AG04449 (cell line): ENCODE results near the gene PLTP.
"Not testable (repeated sequence)": the region's sequence is repeated elsewhere in the genome, so short reads cannot be mapped to it uniquely, and the experiment has no call there.

Source experiments
- CTCF ChIA-PET: fragments of 350-600 bp; formaldehyde crosslinking; extraction: SDS; loops from one replicate; lab custom pipeline; 2021; ENCODE audit warnings: antibody characterized with exemption; lab: Yijun Ruan, JAX
- POLR2A ChIA-PET: fragments of 400-600, 350-600 bp; formaldehyde crosslinking; extraction: SDS; loops from one replicate; lab custom pipeline; 2020; ENCODE audit warnings: antibody characterized with exemption, inconsistent platforms; lab: Yijun Ruan, JAX
- DNase-seq: peaks from one replicate; pipeline ENCODE4 v3.0.0-alpha.2; 2010; ENCODE audit warnings: low read depth, low spot score
- H3K4me3 ChIP-seq: 2 replicates; pipeline ENCODE4 v1.5.1; 2011; ENCODE audit warnings: low read depth, mild to moderate bottlenecking, control low read depth, low read length
- CTCF ChIP-seq: IDR thresholded peaks from one replicate; pipeline ENCODE4 v1.5.1; 2011; ENCODE audit warnings: mild to moderate bottlenecking, moderate library complexity, low read length, control low read depth, inconsistent platforms; ENCODE audit not compliant: insufficient read depth; ENCODE audit errors: missing control alignments

PLTP gene

GRCh38 chr20:45905505-45906079 is 6.4 kb downstream of the PLTP start:
- ChIA-PET POLR2A (interaction anchor here (0.7 to 1.5 kb wide), 5 partner anchors 9 to 28 kb away, joined by 3 to 5 read pairs (median 4); partner anchors contain the start of genes CTSA and NEURL2), CTCF (interaction anchor here (0.8 to 1.9 kb wide), 5 partner anchors 8 to 82 kb away, joined by 3 to 14 read pairs (median 5); partner anchors contain the start of genes CTSA and NEURL2)
- TF ChIP-seq CTCF: no peak
- DNase-seq: peak; percentile 34
- H3K4me3 ChIP-seq: no peak overlapping the region

GRCh38 chr20:45904583-45905504 is 7.1 kb downstream of the PLTP start:
- POLR2A ChIA-PET: interaction anchor here (0.6 to 1.5 kb wide), 5 partner anchors 8 to 35 kb away, joined by 3 to 5 read pairs (median 3); partner anchors contain the start of genes CTSA and NEURL2
- CTCF ChIA-PET: interaction anchor here (0.6 to 1.9 kb wide), 6 partner anchors 8 to 498 kb away, joined by 3 to 14 read pairs (median 4); partner anchors contain the start of genes CTSA and NEURL2
- no peak overlapping the region for H3K4me3 ChIP-seq
- no peak for TF ChIP-seq CTCF
- no peak for DNase-seq

- POLR2A ChIA-PET: interaction anchor here (1.0 to 2.0 kb wide), 2 partner anchors 9 to 32 kb away, joined by 4 to 7 read pairs; partner anchors contain the start of gene PCIF1
- CTCF ChIA-PET: interaction anchor here (1.0 to 1.1 kb wide), 2 partner anchors 11 to 13 kb away, joined by 3 read pairs; partner anchors contain the start of genes CTSA and NEURL2
- no peak overlapping the region for H3K4me3 ChIP-seq
- TF ChIP-seq CTCF: no peak
- no peak for DNase-seq
Observed at GRCh38 chr20:45902199-45902701, 9.7 kb downstream of the PLTP start.

- not testable (repeated sequence) for H3K4me3 ChIP-seq, DNase-seq
- CTCF ChIA-PET: interaction anchor here (1.1 to 3.6 kb wide), 2 partner anchors 10 to 12 kb away, joined by 3 to 16 read pairs; partner anchors contain the start of genes CTSA and NEURL2
- POLR2A ChIA-PET: interaction anchor here (1.0 to 2.0 kb wide), 2 partner anchors 8 to 33 kb away, joined by 4 to 7 read pairs; partner anchors contain the start of gene PCIF1
Observed at GRCh38 chr20:45901332-45901731, 10.6 kb downstream of the PLTP start.

- CTCF ChIA-PET: interaction anchor here (1.0 to 3.6 kb wide), 6 partner anchors 8 to 71 kb away, joined by 3 to 16 read pairs (median 4); partner anchors contain the start of genes CTSA and NEURL2
- no peak overlapping the region for H3K4me3 ChIP-seq
- TF ChIP-seq CTCF: no peak
- POLR2A ChIA-PET: no interaction called here
- no peak for DNase-seq
Observed at GRCh38 chr20:45899046-45899835, 12.7 kb downstream of the PLTP start.
